ENCODE results near the gene MARS2.

Gene MARS2

DNA sequence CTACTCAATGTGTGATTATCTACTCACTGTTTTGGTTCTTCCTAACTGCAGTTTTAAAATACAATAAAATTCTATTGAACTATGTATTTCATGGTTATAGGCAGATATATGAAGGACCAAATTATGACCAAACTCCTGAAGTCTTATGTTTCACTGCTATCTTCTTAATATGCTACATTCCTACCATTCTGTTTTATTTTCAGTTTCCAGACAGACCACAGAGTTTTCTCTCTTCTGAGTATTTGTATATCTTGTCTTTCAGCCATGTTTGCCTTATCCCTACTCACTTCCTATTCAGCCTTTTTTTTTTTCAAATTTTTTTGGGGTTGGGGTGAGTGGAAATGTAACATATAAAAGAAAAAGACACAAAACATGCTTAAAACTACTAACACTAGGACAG lies 36.1 kb upstream of the MARS2 start:
- H3K4me2 ChIP-seq (ENCODE audit: low read length): no peak overlapping the region
- H3K9me3 ChIP-seq (ENCODE audit: control insufficient read depth, low read length): no peaks in the 10 kb centered on the region
- H3K9ac ChIP-seq: no peak overlapping the region
- TF ChIP-seq CTCF (IDR thresholded peaks at IDR 0.05): no peak
- H3K4me1 ChIP-seq: no peaks in the 10 kb centered on the region
- H3K27me3 ChIP-seq (ENCODE audit: control insufficient read depth, insufficient read depth, low read length): no peaks in the 10 kb centered on the region
- H3K4me3 ChIP-seq (ENCODE audit: low read depth, low read length): no peak overlapping the region
- no peaks in the 10 kb centered on the region for H3K36me3 ChIP-seq (ENCODE audit: control insufficient read depth, insufficient read depth, low read length)
- H2AFZ ChIP-seq: no peak overlapping the region
- H3K27ac ChIP-seq: no peak overlapping the region
- no peaks in the 10 kb centered on the region for H3K79me2 ChIP-seq

DNA sequence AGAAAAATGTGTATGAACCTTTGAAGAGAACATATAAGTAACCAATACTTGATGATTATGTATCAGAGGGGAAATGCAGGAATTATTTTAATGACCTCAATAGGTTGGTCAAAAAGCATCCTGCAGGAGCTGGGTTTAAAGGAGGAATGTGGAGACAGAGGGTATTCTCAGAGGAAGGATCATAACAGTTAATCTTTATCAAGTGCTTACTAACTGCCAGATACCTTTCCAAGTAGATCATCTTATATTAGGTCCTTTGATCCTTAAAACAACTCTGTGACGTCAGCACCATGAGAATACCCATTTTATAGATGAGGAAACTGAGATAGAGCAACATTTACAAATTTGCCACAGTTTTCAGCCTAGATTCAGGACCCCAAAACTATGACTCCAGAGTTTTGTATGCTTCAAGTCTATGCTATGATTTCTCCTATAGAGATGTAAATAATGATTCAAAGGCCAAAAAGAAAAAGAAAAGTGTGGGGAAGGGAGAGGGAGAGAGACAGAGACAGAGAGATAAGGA lies 32.7 kb upstream of the MARS2 start:
- no peak overlapping the region for H3K4me2 ChIP-seq (ENCODE audit: low read length)
- no peaks in the 10 kb centered on the region for H3K27me3 ChIP-seq (ENCODE audit: control insufficient read depth, insufficient read depth, low read length)
- no peak overlapping the region for H3K9ac ChIP-seq
- no peak overlapping the region for H2AFZ ChIP-seq
- no peaks in the 10 kb centered on the region for H3K4me1 ChIP-seq
- H3K4me3 ChIP-seq (ENCODE audit: low read depth, low read length): no peak overlapping the region
- H3K79me2 ChIP-seq: no peaks in the 10 kb centered on the region
- no peaks in the 10 kb centered on the region for H3K9me3 ChIP-seq (ENCODE audit: control insufficient read depth, low read length)
- no peak overlapping the region for H3K27ac ChIP-seq
- no peak for TF ChIP-seq CTCF (IDR thresholded peaks at IDR 0.05)
- no peaks in the 10 kb centered on the region for H3K36me3 ChIP-seq (ENCODE audit: control insufficient read depth, insufficient read depth, low read length)

DNA sequence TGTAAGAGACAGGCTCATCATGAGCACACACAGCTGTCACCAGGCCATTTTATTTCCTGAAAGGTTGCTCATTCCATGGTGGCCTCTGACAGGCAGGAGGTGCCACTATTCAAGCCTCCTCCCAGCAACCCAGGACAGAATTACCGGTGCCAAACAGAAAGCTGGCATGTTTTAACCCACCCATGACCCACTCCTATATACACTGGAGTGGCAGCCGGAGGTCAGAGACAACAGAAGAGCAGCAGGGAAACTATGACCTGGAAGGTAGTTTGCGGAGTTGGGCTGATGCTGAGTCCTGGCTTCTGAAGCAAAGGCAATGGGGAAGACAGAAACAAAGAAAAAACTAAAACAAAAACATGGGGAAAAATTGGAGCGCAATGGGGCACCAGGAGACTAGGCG lies 32.1 kb upstream of the MARS2 start:
- Histone ChIP-seq H3K9me3 (ENCODE audit: control insufficient read depth, low read length) (no peaks in the 10 kb centered on the region), H3K9ac (no peak overlapping the region), H3K36me3 (ENCODE audit: control insufficient read depth, insufficient read depth, low read length) (no peaks in the 10 kb centered on the region), H3K4me1 (no peaks in the 10 kb centered on the region), H3K4me2 (ENCODE audit: low read length) (no peak overlapping the region), H3K4me3 (ENCODE audit: low read depth, low read length) (no peak overlapping the region), H3K27ac (no peak overlapping the region), H2AFZ (no peak overlapping the region), H3K27me3 (ENCODE audit: control insufficient read depth, insufficient read depth, low read length) (no peaks in the 10 kb centered on the region), H3K79me2 (no peaks in the 10 kb centered on the region)
- no peak for TF ChIP-seq CTCF (IDR thresholded peaks at IDR 0.05)

DNA sequence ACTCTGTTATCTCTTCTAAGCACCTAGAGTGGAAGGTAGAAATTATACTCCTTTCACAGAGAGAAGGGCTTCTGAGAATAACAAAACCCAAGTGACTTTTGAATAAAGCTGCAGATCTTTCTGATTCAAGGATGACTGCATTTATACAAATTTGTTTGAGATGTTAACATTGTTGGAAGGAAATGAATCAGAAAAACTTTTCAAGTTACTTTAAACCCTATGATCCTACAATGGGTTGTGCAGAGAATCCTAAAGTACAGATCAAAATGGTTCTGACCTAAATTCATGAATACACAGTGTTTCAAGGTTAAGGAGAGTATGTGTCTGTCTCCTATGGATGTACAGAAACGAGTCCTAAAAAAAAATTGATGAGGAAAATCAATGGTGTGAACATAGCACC lies 31.6 kb upstream of the MARS2 start:
- no peak overlapping the region for H3K4me2 ChIP-seq (ENCODE audit: low read length)
- H3K4me3 ChIP-seq (ENCODE audit: low read depth, low read length): no peak overlapping the region
- no peaks in the 10 kb centered on the region for H3K4me1 ChIP-seq
- no peaks in the 10 kb centered on the region for H3K9me3 ChIP-seq (ENCODE audit: control insufficient read depth, low read length)
- no peak overlapping the region for H3K27ac ChIP-seq
- H3K27me3 ChIP-seq (ENCODE audit: control insufficient read depth, insufficient read depth, low read length): no peaks in the 10 kb centered on the region
- no peaks in the 10 kb centered on the region for H3K79me2 ChIP-seq
- H3K36me3 ChIP-seq (ENCODE audit: control insufficient read depth, insufficient read depth, low read length): no peaks in the 10 kb centered on the region
- H3K9ac ChIP-seq: no peak overlapping the region
- no peak overlapping the region for H2AFZ ChIP-seq
- no peak for TF ChIP-seq CTCF (IDR thresholded peaks at IDR 0.05)

DNA sequence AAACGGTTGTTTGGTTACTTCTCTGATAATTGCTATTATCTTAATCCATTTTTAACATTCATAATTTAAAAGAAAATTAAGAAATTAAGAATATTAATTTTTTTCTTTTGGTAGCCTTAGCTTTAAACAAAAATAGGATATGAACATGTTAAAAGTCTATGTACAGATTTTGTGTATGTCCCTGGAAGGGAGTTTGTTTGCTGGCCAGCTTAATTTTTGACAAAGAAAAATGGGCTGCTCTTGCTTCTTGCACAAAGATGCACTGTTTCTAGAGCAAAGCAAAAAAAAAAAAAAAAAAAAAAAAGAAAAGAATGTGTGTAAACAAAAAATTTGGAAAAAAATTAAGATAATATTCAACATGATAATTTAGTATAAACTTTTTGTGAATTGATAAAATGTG lies 31.1 kb upstream of the MARS2 start:
- no peak for TF ChIP-seq CTCF (IDR thresholded peaks at IDR 0.05)
- no peak overlapping the region for H3K27ac ChIP-seq
- H2AFZ ChIP-seq: no peak overlapping the region
- no peaks in the 10 kb centered on the region for H3K9me3 ChIP-seq (ENCODE audit: control insufficient read depth, low read length)
- H3K4me2 ChIP-seq (ENCODE audit: low read length): no peak overlapping the region
- no peak overlapping the region for H3K4me3 ChIP-seq (ENCODE audit: low read depth, low read length)
- H3K4me1 ChIP-seq: no peaks in the 10 kb centered on the region
- no peak overlapping the region for H3K9ac ChIP-seq
- no peaks in the 10 kb centered on the region for H3K36me3 ChIP-seq (ENCODE audit: control insufficient read depth, insufficient read depth, low read length)
- no peaks in the 10 kb centered on the region for H3K79me2 ChIP-seq
- no peaks in the 10 kb centered on the region for H3K27me3 ChIP-seq (ENCODE audit: control insufficient read depth, insufficient read depth, low read length)
